SH-SY5Y (cell line): ENCODE data around the gene VIL1.

Experiments used
- GATA2 ChIP-seq: IDR thresholded peaks from 2 replicates; pipeline ENCODE4 v1.6.1; 2011; ENCODE audit warnings: mild to moderate bottlenecking, low read depth, low read length
- GATA3 ChIP-seq: IDR thresholded peaks from 2 replicates; pipeline ENCODE4 v1.6.1; 2011; ENCODE audit warnings: low read depth, mild to moderate bottlenecking, low read length, moderate library complexity

DNA sequence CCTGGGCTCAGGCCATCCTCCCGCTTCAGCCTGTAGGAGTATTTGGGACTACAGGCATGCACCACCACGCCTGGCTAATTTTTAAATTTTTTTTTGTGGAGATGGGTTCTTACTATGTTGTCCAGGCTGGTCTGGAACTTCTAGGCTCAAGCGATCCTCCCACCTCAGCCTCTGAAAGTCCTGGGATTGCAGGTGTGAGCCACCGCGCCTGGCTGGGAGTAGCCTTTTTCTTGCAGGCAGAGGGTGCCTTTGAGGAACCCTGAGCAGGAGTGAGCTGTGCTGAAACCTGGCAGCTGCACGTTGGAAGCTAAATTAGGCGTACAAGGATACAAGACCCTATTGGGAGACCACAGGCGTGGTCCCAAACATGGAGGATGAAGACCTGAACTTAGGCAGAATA, 11.2 kb upstream of the VIL1 start:
- TF ChIP-seq GATA2 (no peak), GATA3 (no peak)
